CD4-positive, alpha-beta T cell treated with Interleukin-12 subunit alpha and Interleukin-12 subunit beta, for 1 hour (primary cell): ENCODE measurements around the gene TATDN3.
A peak's percentile ranks its signal among the peaks of the same experiment; 100 is the strongest.
"Not testable (repeated sequence)": the region's sequence is repeated elsewhere in the genome, so short reads cannot be mapped to it uniquely, and the experiment has no call there.

Experiments
- DNase-seq: peaks from one replicate; pipeline ENCODE4 v3.0.0-alpha.2; 2020

Gene TATDN3, protein sequence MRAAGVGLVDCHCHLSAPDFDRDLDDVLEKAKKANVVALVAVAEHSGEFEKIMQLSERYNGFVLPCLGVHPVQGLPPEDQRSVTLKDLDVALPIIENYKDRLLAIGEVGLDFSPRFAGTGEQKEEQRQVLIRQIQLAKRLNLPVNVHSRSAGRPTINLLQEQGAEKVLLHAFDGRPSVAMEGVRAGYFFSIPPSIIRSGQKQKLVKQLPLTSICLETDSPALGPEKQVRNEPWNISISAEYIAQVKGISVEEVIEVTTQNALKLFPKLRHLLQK

GRCh38 chr1:212791676-212792395 is at the start of gene TATDN3, which contains the start of gene NSL1:
Gene TATDN3, plus strand, starts transcription at chr1:212791894. Its CDS starts 28 bp downstream, at chr1:212791922.
Gene NSL1, minus strand, starts transcription at chr1:212791777. Its CDS starts 14 bp downstream, at chr1:212791763.
- peak; percentile 96 for DNase-seq

GRCh38 chr1:212743901-212744475 is 47.7 kb upstream of the TATDN3 start:
- DNase-seq, result no peak

DNA sequence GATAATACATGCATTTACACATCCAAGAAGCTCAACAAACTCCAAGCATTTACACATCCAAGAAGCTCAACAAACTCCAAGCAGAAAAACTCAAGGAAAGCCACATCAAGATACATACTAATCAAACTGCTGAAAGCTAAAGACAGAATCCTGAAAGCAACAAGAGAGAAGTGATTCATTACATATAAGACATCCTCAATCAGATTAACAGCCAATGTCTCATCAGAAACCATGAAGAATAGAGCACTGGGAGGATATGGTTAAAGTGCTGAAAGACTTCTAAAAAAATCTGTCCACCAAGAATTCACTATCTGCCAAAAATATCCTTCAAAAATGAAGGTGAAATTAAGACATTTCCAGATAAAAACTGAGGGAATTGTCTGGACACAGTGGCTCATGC is 46.4 kb upstream of the TATDN3 start:
- DNase-seq, result no peak

DNA sequence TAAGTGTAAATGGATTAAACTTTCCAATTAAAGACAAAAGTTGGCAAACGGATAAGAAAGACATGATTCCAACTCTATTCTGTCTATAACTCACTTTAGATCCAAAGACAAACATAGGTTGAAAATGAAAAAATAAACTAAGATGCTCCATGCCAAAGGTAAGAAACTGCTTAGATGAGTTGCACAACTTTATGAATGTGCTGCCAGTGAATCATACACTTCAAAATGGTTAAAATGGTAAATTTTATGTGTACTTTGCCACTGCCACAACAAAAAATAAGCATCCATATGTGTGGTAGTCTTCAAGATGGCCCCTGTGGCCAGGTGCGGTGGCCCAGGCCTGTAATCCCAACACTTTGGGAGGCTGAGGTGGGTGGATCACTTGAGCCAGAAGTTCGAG is 45.1 kb upstream of the TATDN3 start:
- DNase-seq, result no peak

DNA sequence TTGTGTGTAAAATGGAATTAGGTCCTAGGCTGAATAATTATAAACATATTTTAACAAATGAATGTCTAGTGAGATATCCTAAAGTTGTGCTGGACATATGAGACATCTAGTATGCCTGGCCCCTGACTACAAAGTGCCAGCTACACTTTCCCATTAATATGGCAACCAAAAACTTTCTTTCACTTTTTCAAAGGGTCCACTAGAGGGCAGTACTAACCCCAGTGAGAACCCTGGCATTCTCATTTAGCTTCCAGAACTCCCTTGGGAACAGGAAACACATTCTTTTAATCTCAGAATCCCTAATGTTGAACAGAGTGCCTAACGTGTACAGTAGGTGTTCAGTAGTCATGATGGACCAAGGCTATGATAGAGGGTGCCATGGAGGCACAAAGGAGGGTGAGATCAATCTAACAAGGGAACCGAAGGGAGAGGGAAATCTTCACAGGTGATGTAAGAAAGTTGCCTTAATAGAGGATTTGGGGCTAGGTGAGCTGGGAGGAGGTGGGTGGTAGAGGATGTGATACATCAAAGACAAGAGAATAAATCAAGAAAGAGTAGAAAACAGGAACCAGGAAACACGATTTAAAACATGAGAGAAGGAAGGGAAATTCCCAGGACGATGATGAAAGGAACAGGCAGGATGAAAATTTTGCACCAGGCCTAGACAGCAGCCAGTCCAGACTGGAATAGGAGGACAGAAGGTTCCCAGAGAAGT is 41.7 kb upstream of the TATDN3 start:
- peak; percentile 34 for DNase-seq

GRCh38 chr1:212752252-212752933 is 39.3 kb upstream of the TATDN3 start:
- DNase-seq, result no peak

DNA sequence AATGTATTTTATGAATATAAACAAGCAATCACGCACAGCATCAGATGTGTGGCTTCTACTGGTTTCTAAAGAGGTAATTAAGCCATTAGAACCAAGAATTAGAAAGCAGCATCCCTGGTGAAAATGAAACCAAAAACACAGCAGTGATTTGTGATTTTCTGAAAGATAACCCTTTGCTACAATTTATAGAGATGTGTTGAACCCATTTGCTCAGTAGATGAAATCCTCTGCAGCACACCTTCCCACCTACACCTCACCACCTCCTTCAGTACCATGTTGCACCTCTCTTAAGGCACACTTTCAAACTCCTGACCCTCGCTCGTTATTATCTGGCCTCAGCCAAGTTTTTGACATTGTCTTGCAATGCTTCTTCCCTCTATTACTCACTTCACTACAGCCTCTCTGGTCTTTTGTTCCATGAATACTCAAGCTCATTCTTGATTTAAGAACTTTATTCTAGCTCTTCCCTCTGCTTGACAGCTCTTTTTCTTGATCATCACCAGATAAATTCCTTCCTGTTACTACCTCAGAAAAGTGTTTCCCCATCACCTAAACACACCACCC is 38.7 kb upstream of the TATDN3 start:
- peak; percentile 14 for DNase-seq

GRCh38 chr1:212753749-212754148 is 37.9 kb upstream of the TATDN3 start:
- no peak for DNase-seq

- DNase-seq, result peak; percentile 16
Observed at GRCh38 chr1:212754193-212754592, 37.5 kb upstream of the TATDN3 start.

- DNase-seq, result no peak
Observed at GRCh38 chr1:212754680-212755079, 37.0 kb upstream of the TATDN3 start.

DNA sequence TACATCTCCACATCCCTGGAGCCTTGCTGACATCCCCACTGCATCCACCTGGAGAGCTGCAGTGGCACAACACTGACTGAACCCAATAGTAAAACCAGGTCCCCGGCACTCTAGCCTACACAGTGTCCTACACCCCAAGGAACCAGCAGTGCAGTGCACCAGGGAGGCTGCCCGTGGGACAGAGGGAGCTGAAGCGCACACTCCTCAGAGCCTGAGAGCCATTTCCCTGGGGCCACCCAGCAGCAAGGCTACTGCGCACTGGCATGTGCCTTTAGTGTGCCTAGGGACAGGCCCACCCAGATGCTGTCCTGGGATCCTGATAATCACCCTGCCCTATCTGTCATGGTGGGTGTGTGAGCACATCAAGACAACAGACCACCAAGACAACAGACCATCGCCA is 32.0 kb upstream of the TATDN3 start:
- no peak for DNase-seq

GRCh38 chr1:212760126-212760823 is 31.4 kb upstream of the TATDN3 start:
- DNase-seq, result peak; percentile 46

DNA sequence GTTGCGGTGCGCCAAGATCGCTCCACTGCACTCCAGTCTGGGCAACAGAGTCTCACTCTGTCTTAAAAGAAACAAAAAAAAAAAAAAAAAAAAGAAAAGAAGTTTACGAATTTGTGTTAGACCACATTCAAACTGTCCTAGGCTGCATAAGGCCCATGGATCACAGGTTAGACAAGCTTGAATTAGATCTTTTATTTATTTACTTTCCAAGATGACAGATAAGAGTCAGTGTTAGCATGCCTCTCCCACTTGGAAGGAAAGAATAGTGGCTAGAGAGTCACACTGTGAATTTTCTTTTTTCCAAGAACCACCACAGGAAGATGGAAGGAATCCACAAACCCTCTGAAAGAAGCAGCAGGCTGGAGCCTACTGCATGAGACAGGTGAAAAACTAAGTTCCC is 29.5 kb upstream of the TATDN3 start:
- DNase-seq, result no peak

GRCh38 chr1:212762839-212763238 is 28.9 kb upstream of the TATDN3 start:
- DNase-seq, result no peak

- DNase-seq, result not testable (repeated sequence)
Observed at GRCh38 chr1:212764718-212765281, 26.9 kb upstream of the TATDN3 start.

- not testable (repeated sequence) for DNase-seq
Observed at GRCh38 chr1:212766825-212767224, 24.9 kb upstream of the TATDN3 start.

GRCh38 chr1:212769459-212770167 is 22.1 kb upstream of the TATDN3 start:
- no peak for DNase-seq

- DNase-seq, result no peak
Observed at GRCh38 chr1:212771341-212771740, 20.4 kb upstream of the TATDN3 start.

- no peak for DNase-seq
Observed at GRCh38 chr1:212773011-212773410, 18.7 kb upstream of the TATDN3 start.

DNA sequence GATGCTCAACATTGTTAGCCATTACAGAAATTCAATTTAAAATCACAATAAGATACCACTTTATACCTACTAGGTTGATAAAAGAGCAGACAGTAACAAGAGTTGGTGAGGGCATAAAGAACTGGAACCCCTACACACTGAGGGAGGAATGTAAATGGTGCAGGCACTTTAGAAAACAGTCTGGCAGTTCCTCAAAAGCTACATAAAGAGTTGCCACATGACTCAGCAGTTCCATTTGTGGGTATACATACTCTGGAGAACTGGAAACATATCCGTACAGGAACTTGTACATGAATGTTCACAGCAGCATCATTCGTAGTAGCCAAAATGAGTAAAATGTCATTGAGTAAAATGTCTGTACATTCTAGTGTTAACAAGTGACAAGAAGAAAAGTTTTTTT is 17.1 kb upstream of the TATDN3 start:
- DNase-seq, result no peak

DNA sequence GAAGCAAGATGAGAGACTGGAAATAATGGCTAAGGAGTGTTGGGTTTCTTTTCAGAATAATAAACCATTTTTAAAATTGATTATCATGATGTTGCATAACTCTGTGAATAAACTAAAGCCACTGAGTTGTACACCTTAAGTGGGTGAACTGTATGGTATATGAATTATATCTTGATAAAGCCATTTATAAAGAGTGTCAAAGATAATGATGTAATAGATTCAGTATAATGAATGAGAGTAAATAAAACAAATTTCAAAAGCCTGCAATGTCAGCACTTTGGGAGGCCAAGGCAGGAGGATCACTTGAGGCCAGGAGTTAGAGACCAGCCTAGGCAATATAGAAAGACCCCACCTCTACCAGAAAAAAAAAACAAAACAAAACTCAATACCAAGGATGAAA is 16.5 kb upstream of the TATDN3 start:
- DNase-seq, result no peak
